ENCODE measurements around the gene RRP36. TPM values are rescaled to one million over a fixed set of nuclear protein-coding genes. Genes with fewer than 3 reads are reported as not detected.
"Not testable (repeated sequence)": the region's sequence is repeated elsewhere in the genome, so short reads cannot be mapped to it uniquely, and the experiment has no call there.

Gene RRP36
- total RNA-seq, 1 donor from 2014 or later: 21.7 TPM

GRCh38 chr6:43036712-43037111 is 15.3 kb downstream of the RRP36 start:
- DNase-seq (ENCODE audit: low spot score) (no peak), ATAC-seq (no peak)

GRCh38 chr6:43037197-43037596 is 15.8 kb downstream of the RRP36 start:
- ATAC-seq (no peak), DNase-seq (ENCODE audit: low spot score) (no peak)

DNA sequence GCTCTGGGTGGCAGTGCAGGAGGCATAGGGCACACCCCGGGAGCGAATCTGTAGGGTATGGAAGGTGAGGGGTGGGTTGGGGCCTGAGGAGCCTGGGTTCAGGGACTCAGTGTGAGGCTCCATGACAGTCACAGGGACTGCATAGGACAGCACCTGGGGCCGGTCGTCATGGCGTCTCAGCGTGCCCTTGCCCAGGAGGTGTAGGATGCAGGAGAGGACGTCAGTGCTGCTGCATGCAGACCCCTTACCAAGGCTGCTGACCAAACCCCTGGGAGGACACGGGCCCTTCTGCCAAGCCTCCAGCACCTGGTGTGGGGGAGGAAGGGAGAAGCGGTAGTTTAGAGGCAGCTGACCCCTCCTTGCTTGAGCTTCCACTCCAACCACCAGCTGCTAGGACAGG is 16.3 kb downstream of the RRP36 start:
- ATAC-seq: no peak
- DNase-seq (ENCODE audit: low spot score): no peak

DNA sequence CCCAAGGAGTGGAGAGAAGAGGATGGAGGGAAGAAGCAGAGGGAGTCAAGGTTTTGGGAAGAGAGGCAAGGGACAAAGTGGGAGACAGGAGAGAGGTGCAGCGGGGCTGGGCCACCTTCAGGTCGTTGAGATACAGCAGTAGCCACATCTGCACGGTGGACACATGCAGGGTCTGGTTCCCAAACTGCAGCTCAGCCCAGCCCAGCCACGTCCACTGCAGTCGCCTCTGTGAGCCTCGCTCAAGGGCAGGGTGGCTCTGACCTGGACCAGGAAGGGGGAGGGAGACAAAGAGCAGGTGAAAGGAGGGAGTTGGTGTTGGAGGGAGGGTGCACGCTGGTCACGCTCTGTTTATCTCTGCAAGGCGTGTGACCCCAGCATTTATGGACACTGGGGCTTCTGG is 17.3 kb downstream of the RRP36 start:
- DNase-seq (ENCODE audit: low spot score): no peak
- ATAC-seq: no peak

GRCh38 chr6:43040542-43041257 is 19.3 kb downstream of the RRP36 start:
- ATAC-seq (no peak), DNase-seq (ENCODE audit: low spot score) (no peak)

DNA sequence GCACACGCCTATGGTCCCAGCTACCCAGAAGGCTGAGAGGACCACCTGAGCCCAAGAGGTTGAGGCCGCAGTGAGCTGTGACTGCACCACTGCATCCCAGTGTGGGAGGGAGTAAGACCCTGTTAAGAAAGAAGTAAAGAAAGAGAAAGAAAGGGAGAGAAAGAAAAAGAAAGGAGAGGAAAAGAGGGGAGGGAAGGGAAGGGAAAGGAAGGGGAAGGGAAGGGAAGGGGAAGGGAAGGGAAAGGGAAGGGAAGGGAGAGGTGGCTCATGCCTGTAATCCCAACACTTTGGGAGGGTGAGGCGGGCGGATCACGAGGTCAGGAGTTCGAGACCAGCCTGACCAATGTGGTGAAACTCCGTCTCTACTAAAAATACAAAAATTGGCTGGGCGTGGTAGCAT is 20.1 kb downstream of the RRP36 start:
- ATAC-seq; DNase-seq (ENCODE audit: low spot score): not testable (repeated sequence)

- DNase-seq (ENCODE audit: low spot score) (no peak), ATAC-seq (no peak)
Observed at GRCh38 chr6:43043310-43043709, 21.9 kb downstream of the RRP36 start.

- DNase-seq (ENCODE audit: low spot score) (no peak), ATAC-seq (no peak)
Observed at GRCh38 chr6:43045371-43045930, 24.0 kb downstream of the RRP36 start.

- ATAC-seq: no peak
- DNase-seq (ENCODE audit: low spot score): no peak
Observed at GRCh38 chr6:43047998-43048397, 26.6 kb downstream of the RRP36 start.

- ATAC-seq (no peak), DNase-seq (ENCODE audit: low spot score) (no peak)
Observed at GRCh38 chr6:43050981-43051380, 29.6 kb downstream of the RRP36 start.

GRCh38 chr6:43052225-43052841 is 30.9 kb downstream of the RRP36 start:
- DNase-seq (ENCODE audit: low spot score) (no peak), ATAC-seq (no peak)

DNA sequence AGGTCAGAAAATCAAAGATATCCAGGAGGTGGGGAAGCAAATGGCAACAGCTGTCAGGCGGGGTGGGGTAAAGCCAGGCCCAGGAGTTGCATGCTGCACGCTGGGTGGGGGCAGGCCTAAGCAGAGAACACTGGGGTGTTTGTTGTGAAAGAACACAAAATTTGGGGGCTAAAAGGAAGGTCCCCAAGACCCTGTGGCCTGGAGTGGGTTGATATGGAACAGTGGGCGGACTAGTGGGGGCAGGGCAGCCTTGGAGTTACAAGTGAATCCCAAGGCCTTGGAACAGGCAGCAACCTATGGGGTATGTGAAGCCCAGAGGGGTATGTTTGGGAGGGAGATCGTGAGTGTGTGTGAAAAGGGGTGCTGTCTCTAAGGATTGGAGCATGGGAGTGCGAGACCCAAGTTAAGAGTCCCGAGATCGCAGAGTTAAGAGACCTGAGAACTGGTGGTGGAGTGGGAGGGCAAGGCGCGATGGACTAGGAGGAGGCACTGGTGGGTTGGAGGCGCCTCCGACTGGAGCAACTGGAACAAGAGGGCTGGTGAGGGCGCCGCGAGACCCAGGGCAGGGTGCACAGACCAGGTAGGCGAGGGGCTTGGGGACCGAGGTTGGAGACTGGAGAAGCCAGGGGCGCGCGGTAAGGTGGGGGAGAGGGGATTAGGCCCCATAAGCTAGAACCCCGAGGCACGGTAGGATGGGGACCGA is 31.6 kb downstream of the RRP36 start:
- no peak for DNase-seq (ENCODE audit: low spot score)
- ATAC-seq: peak; percentile 39

DNA sequence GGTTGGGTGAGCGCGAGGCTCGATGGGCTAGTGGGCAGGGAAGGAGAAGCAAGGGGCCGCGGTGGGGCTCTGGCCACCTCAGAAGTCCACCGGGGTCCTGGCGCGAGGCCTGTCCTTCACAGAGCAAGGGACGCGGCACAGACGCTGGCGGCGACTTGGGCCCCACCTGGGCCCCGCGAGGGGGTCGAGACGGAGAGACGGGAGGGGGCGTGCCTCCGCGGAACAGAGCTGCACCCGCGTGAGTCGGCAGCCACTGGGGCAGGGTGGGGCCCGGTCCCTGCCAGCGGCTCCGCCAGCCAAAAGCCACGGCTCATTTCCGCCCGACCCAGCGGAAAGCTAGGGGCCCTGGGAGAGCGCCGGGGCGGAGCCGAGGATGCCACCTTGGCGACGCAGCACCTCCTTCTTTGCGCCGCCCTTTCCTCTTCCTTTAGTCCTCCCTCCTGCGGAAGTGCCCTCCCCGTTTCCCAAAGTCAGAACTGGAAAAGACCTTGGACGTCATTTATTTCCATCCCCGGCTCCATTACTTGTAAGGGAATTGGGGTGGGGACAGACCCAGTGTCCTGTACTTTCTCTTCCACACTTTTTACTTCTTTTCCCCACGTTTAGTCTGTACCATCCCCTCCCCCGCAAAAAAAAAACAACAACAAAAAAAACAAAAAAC is 32.3 kb downstream of the RRP36 start, which contains the start of gene CUL7:
Gene CUL7, minus strand, starts transcription at position 307 of the 661 bp plus-strand sequence. CDS start 1,063 bp downstream, outside the sequence.
- DNase-seq (ENCODE audit: low spot score): peak; percentile 95
- ATAC-seq: peak; percentile 95

- DNase-seq (ENCODE audit: low spot score) (no peak), ATAC-seq (peak; percentile 24)
Observed at GRCh38 chr6:43054206-43054943, 33.0 kb downstream of the RRP36 start.

DNA sequence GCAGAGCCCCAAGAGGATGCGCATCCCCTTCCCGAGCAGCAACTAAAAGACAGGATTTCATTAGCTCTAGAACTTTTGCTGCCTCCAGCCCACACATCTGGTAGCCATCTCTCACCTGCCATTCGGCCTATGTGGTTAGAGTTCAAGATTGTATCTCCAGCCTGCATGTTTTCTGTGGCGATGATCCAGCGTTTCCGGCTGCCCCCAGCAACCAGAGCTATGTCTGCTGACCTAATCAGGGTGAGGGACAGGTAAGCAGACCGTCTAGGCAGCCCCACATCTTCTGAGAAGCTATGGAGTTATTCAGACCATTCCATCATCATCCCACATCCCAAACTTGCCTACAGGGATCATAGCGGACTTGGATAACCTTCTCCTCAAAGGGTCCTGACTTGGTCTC is 34.5 kb downstream of the RRP36 start:
- no peak for DNase-seq (ENCODE audit: low spot score)
- ATAC-seq: no peak

- no peak for ATAC-seq
Observed at GRCh38 chr6:43058531-43058930, 37.1 kb downstream of the RRP36 start.

GRCh38 chr6:43059168-43060033 is 38.0 kb downstream of the RRP36 start, which contains the start of the genes KLC4 and MRPL2:
Gene KLC4 (plus strand): TSS chr6:43059631. CDS start chr6:43061336, 1,705 bp downstream.
Gene MRPL2 (minus strand): TSS chr6:43059434. CDS start chr6:43059381, 53 bp downstream.
- ATAC-seq (peak; percentile 85), DNase-seq (ENCODE audit: low spot score) (peak; percentile 100)

More at GRCh38 chr6:43058531-43058930, 37.1 kb downstream of the RRP36 start:
- DNase-seq (ENCODE audit: low spot score): no peak

- DNase-seq (ENCODE audit: low spot score) (peak; percentile 93), ATAC-seq (peak; percentile 73)
Observed at GRCh38 chr6:43060034-43060754, 38.8 kb downstream of the RRP36 start.
